ENCODE measurements around the gene LMOD3. TPM values are rescaled to one million over a fixed set of nuclear protein-coding genes. Genes with fewer than 3 reads are reported as not detected.

Gene LMOD3
- total RNA-seq, 1 experiment from 2014 or later: not detected

GRCh38 chr3:69118555-69118954 lies 3.8 kb downstream of the LMOD3 start:
- CTCF ChIA-PET: interaction anchor here (0.6 kb wide), 1 partner anchor 268 kb away, joined by 3 read pairs; no protein-coding TSS in a partner anchor
- Mint-ChIP-seq H3K27ac (ENCODE audit: unreplicated experiment) (no peak overlapping the region), H3K4me1 (ENCODE audit: low read depth, unreplicated experiment) (peaks cover 41% of the 10 kb centered on the region), H3K36me3 (ENCODE audit: insufficient read depth, unreplicated experiment) (peaks cover 5% of the 10 kb centered on the region), H3K4me3 (ENCODE audit: low read depth, unreplicated experiment) (no peak overlapping the region), H3K27me3 (ENCODE audit: unreplicated experiment) (no peaks in the 10 kb centered on the region), H3K9me3 (ENCODE audit: low read depth, unreplicated experiment) (peaks cover 2% of the 10 kb centered on the region)
- TF ChIP-seq, protein P1, sequence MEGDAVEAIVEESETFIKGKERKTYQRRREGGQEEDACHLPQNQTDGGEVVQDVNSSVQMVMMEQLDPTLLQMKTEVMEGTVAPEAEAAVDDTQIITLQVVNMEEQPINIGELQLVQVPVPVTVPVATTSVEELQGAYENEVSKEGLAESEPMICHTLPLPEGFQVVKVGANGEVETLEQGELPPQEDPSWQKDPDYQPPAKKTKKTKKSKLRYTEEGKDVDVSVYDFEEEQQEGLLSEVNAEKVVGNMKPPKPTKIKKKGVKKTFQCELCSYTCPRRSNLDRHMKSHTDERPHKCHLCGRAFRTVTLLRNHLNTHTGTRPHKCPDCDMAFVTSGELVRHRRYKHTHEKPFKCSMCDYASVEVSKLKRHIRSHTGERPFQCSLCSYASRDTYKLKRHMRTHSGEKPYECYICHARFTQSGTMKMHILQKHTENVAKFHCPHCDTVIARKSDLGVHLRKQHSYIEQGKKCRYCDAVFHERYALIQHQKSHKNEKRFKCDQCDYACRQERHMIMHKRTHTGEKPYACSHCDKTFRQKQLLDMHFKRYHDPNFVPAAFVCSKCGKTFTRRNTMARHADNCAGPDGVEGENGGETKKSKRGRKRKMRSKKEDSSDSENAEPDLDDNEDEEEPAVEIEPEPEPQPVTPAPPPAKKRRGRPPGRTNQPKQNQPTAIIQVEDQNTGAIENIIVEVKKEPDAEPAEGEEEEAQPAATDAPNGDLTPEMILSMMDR (IDR thresholded peaks at IDR 0.05; ENCODE audit: unreplicated experiment): no peak
- BruUV-seq (replicated peaks): no TSS peak
- no peak for DNase-seq
- intact Hi-C loops (cut with micrococcal nuclease; ENCODE audit: unreplicated experiment): no loop called here

- peak overlapping the region; percentile 45 for H3K4me3 Mint-ChIP-seq (ENCODE audit: low read depth, unreplicated experiment)
- CTCF ChIA-PET: interaction anchor here (1.7 kb wide), 1 partner anchor 11 kb away, joined by 8 read pairs; no protein-coding TSS in a partner anchor
- intact Hi-C loops (cut with micrococcal nuclease; ENCODE audit: unreplicated experiment): loop anchor here (2.0 kb wide), 1 partner anchor 30 kb away; no protein-coding TSS in a partner anchor
- no peaks in the 10 kb centered on the region for H3K27me3 Mint-ChIP-seq (ENCODE audit: unreplicated experiment)
- peak; percentile 76 for DNase-seq
- TF ChIP-seq, protein P1 (IDR thresholded peaks at IDR 0.05; ENCODE audit: unreplicated experiment): no peak
- H3K4me1 Mint-ChIP-seq (ENCODE audit: low read depth, unreplicated experiment): peaks cover 39% of the 10 kb centered on the region
- peaks cover 5% of the 10 kb centered on the region for H3K36me3 Mint-ChIP-seq (ENCODE audit: insufficient read depth, unreplicated experiment)
- peak overlapping the region; percentile 91 for H3K27ac Mint-ChIP-seq (ENCODE audit: unreplicated experiment)
- BruUV-seq (replicated peaks): no TSS peak
- H3K9me3 Mint-ChIP-seq (ENCODE audit: low read depth, unreplicated experiment): peaks cover 2% of the 10 kb centered on the region
These were observed 5.5 kb downstream of the LMOD3 start for GRCh38 chr3:69116897-69117296.

DNA sequence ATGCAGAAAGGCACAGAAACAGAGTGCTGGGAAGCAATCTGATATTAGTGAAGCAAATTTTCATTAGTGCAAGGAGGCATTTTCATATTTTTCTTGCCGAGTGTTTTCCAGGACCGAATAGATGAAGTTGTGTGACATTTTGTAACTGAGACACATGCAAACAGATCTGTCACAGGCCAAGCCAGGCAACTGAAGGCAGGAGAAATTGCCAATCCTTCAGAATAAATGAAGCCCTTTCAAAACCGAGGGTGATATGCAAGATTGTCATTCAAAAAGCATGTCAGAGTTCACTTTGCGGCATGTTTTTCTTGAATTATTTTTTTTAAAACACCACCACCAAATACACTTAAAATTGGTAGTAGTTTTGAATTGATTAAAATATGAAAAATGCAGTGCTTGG lies 6.2 kb downstream of the LMOD3 start:
- Mint-ChIP-seq H3K36me3 (ENCODE audit: insufficient read depth, unreplicated experiment) (peaks cover 5% of the 10 kb centered on the region), H3K27ac (ENCODE audit: unreplicated experiment) (peak overlapping the region; percentile 91), H3K4me3 (ENCODE audit: low read depth, unreplicated experiment) (no peak overlapping the region), H3K9me3 (ENCODE audit: low read depth, unreplicated experiment) (peaks cover 2% of the 10 kb centered on the region), H3K4me1 (ENCODE audit: low read depth, unreplicated experiment) (peaks cover 32% of the 10 kb centered on the region), H3K27me3 (ENCODE audit: unreplicated experiment) (no peaks in the 10 kb centered on the region)
- TF ChIP-seq, protein P1 (IDR thresholded peaks at IDR 0.05; ENCODE audit: unreplicated experiment): no peak
- CTCF ChIA-PET: interaction anchor here (0.6 to 1.7 kb wide), 3 partner anchors 10 to 222 kb away, joined by 3 to 8 read pairs (median 3); no protein-coding TSS in a partner anchor
- DNase-seq: no peak
- intact Hi-C loops (cut with micrococcal nuclease; ENCODE audit: unreplicated experiment): loop anchor here (2.0 kb wide), 1 partner anchor 29 kb away; no protein-coding TSS in a partner anchor
- no TSS peak for BruUV-seq (replicated peaks)

GRCh38 chr3:69115731-69116130 lies 6.7 kb downstream of the LMOD3 start:
- DNase-seq: no peak
- Mint-ChIP-seq H3K27ac (ENCODE audit: unreplicated experiment) (no peak overlapping the region), H3K36me3 (ENCODE audit: insufficient read depth, unreplicated experiment) (peaks cover 5% of the 10 kb centered on the region), H3K27me3 (ENCODE audit: unreplicated experiment) (no peaks in the 10 kb centered on the region), H3K9me3 (ENCODE audit: low read depth, unreplicated experiment) (peaks cover 2% of the 10 kb centered on the region), H3K4me3 (ENCODE audit: low read depth, unreplicated experiment) (no peak overlapping the region), H3K4me1 (ENCODE audit: low read depth, unreplicated experiment) (peaks cover 29% of the 10 kb centered on the region)
- CTCF ChIA-PET: interaction anchor here (0.6 to 1.7 kb wide), 3 partner anchors 9 to 222 kb away, joined by 3 to 8 read pairs (median 3); no protein-coding TSS in a partner anchor
- intact Hi-C loops (cut with micrococcal nuclease; ENCODE audit: unreplicated experiment): loop anchor here (2.0 kb wide), 1 partner anchor 29 kb away; no protein-coding TSS in a partner anchor
- BruUV-seq (replicated peaks): no TSS peak
- TF ChIP-seq, protein P1 (IDR thresholded peaks at IDR 0.05; ENCODE audit: unreplicated experiment): no peak
